ENCODE data around the gene C11orf91. TPM values are rescaled to one million over a fixed set of nuclear protein-coding genes. Genes with fewer than 3 reads are reported as not detected.
"Not testable (repeated sequence)": the region's sequence is repeated elsewhere in the genome, so short reads cannot be mapped to it uniquely, and the experiment has no call there.

Gene C11orf91
- total RNA-seq, 2 experiments from 2014 or later = not detected

GRCh38 chr11:33733980-33734379, 33.4 kb upstream of the C11orf91 start:
- ChIA-PET POLR2A (interaction anchor here (1.2 kb wide), 1 partner anchor 10 kb away, joined by 5 read pairs; no protein-coding TSS in a partner anchor), CTCF (interaction anchor here (0.9 to 1.1 kb wide), 3 partner anchors 9 to 18 kb away, joined by 3 to 5 read pairs (median 3); no protein-coding TSS in a partner anchor)
- Mint-ChIP-seq H3K4me3 (peak overlapping the region; percentile 4), H3K9me3 (no peaks in the 10 kb centered on the region), H3K27ac (no peak overlapping the region), H3K36me3 (peaks cover 11% of the 10 kb centered on the region), H3K27me3 (no peaks in the 10 kb centered on the region), H3K4me1 (ENCODE audit: low read depth) (peaks cover 55% of the 10 kb centered on the region)
- intact Hi-C loops (cut with micrococcal nuclease) = loop anchor here (2.0 to 10.0 kb wide), 3 partner anchors 39 to 569 kb away; partner anchors contain the start of genes CSTF3 and HIPK3
- DNase-seq = no peak

- no peak overlapping the region for H3K27ac Mint-ChIP-seq
These were observed 31.3 kb upstream of the C11orf91 start for GRCh38 chr11:33731723-33732531.

GRCh38 chr11:33730716-33731115, 30.1 kb upstream of the C11orf91 start:
- no peak for DNase-seq
- Mint-ChIP-seq H3K4me1 (ENCODE audit: low read depth) (peaks cover 53% of the 10 kb centered on the region), H3K27me3 (no peaks in the 10 kb centered on the region), H3K9me3 (no peaks in the 10 kb centered on the region), H3K4me3 (no peak overlapping the region), H3K27ac (no peak overlapping the region), H3K36me3 (peaks cover 14% of the 10 kb centered on the region)
- intact Hi-C loops (cut with micrococcal nuclease) = loop anchor here (10.0 kb wide), 2 partner anchors 476 to 566 kb away; partner anchors contain the start of genes CSTF3 and HIPK3
- POLR2A ChIA-PET = no interaction called here
- CTCF ChIA-PET = no interaction called here

More at GRCh38 chr11:33731723-33732531, 31.3 kb upstream of the C11orf91 start:
- peaks cover 49% of the 10 kb centered on the region for H3K4me1 Mint-ChIP-seq (ENCODE audit: low read depth)
- ChIA-PET CTCF (interaction anchor here (1.0 to 1.5 kb wide), 4 partner anchors 10 to 30 kb away, joined by 3 to 7 read pairs (median 4); no protein-coding TSS in a partner anchor), POLR2A (interaction anchor here (1.0 to 1.6 kb wide), 3 partner anchors 9 to 30 kb away, joined by 3 to 5 read pairs (median 4); no protein-coding TSS in a partner anchor)
- DNase-seq = peak; percentile 66
- peaks cover 14% of the 10 kb centered on the region for H3K36me3 Mint-ChIP-seq
- no peaks in the 10 kb centered on the region for H3K9me3 Mint-ChIP-seq
- intact Hi-C loops (cut with micrococcal nuclease) = loop anchor here (1.0 to 10.0 kb wide), 3 partner anchors 10 to 567 kb away; partner anchors contain the start of genes CSTF3 and HIPK3
- H3K27me3 Mint-ChIP-seq = no peaks in the 10 kb centered on the region
- no peak overlapping the region for H3K4me3 Mint-ChIP-seq

- Mint-ChIP-seq H3K4me1 (ENCODE audit: low read depth) (peaks cover 47% of the 10 kb centered on the region), H3K36me3 (peaks cover 11% of the 10 kb centered on the region)
- H3K27ac Mint-ChIP-seq; POLR2A ChIA-PET; H3K4me3 Mint-ChIP-seq; intact Hi-C loops (cut with micrococcal nuclease); H3K9me3 Mint-ChIP-seq; H3K27me3 Mint-ChIP-seq; CTCF ChIA-PET; DNase-seq: not testable (repeated sequence)
These were observed 28.5 kb upstream of the C11orf91 start for GRCh38 chr11:33729072-33729664.

- POLR2A ChIA-PET; DNase-seq; CTCF ChIA-PET; H3K9me3 Mint-ChIP-seq; H3K4me3 Mint-ChIP-seq; H3K27me3 Mint-ChIP-seq; H3K36me3 Mint-ChIP-seq; intact Hi-C loops (cut with micrococcal nuclease); H3K27ac Mint-ChIP-seq: not testable (repeated sequence)
- peaks cover 52% of the 10 kb centered on the region for H3K4me1 Mint-ChIP-seq (ENCODE audit: low read depth)
These were observed 26.9 kb upstream of the C11orf91 start for GRCh38 chr11:33727539-33727938.

GRCh38 chr11:33725496-33725895, 24.9 kb upstream of the C11orf91 start:
- no peak for DNase-seq
- peaks cover 21% of the 10 kb centered on the region for H3K36me3 Mint-ChIP-seq
- POLR2A ChIA-PET = no interaction called here
- no peaks in the 10 kb centered on the region for H3K9me3 Mint-ChIP-seq
- H3K27ac Mint-ChIP-seq = no peak overlapping the region
- CTCF ChIA-PET = interaction anchor here (1.3 to 1.8 kb wide), 2 partner anchors 17 kb away, joined by 4 to 6 read pairs; no protein-coding TSS in a partner anchor
- no peaks in the 10 kb centered on the region for H3K27me3 Mint-ChIP-seq
- peaks cover 49% of the 10 kb centered on the region for H3K4me1 Mint-ChIP-seq (ENCODE audit: low read depth)
- H3K4me3 Mint-ChIP-seq = no peak overlapping the region
- intact Hi-C loops (cut with micrococcal nuclease) = no loop called here

- no peak for DNase-seq
- ChIA-PET CTCF (interaction anchor here (1.2 to 1.8 kb wide), 2 partner anchors 9 to 18 kb away, joined by 3 to 6 read pairs; no protein-coding TSS in a partner anchor), POLR2A (interaction anchor here (1.1 kb wide), 1 partner anchor 9 kb away, joined by 5 read pairs; no protein-coding TSS in a partner anchor)
- Mint-ChIP-seq H3K9me3 (no peaks in the 10 kb centered on the region), H3K36me3 (peaks cover 27% of the 10 kb centered on the region), H3K27me3 (no peaks in the 10 kb centered on the region), H3K4me1 (ENCODE audit: low read depth) (peaks cover 49% of the 10 kb centered on the region), H3K27ac (no peak overlapping the region), H3K4me3 (no peak overlapping the region)
- intact Hi-C loops (cut with micrococcal nuclease) = loop anchor here (5.0 kb wide), 1 partner anchor 48 kb away; the partner anchor contains the start of gene FBXO3
These were observed 24.0 kb upstream of the C11orf91 start for GRCh38 chr11:33724644-33725035.

- peak overlapping the region; percentile 81 for H3K27ac Mint-ChIP-seq
These were observed 22.7 kb upstream of the C11orf91 start for GRCh38 chr11:33723238-33723881.

GRCh38 chr11:33722590-33723234, 22.1 kb upstream of the C11orf91 start:
- H3K27ac Mint-ChIP-seq = peak overlapping the region; percentile 81
- POLR2A ChIA-PET = interaction anchor here (0.7 to 2.0 kb wide), 6 partner anchors 9 to 31 kb away, joined by 3 to 13 read pairs (median 4); partner anchors contain the start of gene CD59
- intact Hi-C loops (cut with micrococcal nuclease) = loop anchor here (1.0 to 5.0 kb wide), 3 partner anchors 10 to 50 kb away; partner anchors contain the start of gene FBXO3
- no peak overlapping the region for H3K4me3 Mint-ChIP-seq
- no peaks in the 10 kb centered on the region for H3K27me3 Mint-ChIP-seq
- peaks cover 46% of the 10 kb centered on the region for H3K4me1 Mint-ChIP-seq (ENCODE audit: low read depth)
- peak; percentile 82 for DNase-seq
- CTCF ChIA-PET = interaction anchor here (0.7 to 1.3 kb wide), 5 partner anchors 13 to 20 kb away, joined by 3 to 5 read pairs (median 4); no protein-coding TSS in a partner anchor
- peaks cover 27% of the 10 kb centered on the region for H3K36me3 Mint-ChIP-seq
- no peaks in the 10 kb centered on the region for H3K9me3 Mint-ChIP-seq

More at GRCh38 chr11:33723238-33723881, 22.7 kb upstream of the C11orf91 start:
- ChIA-PET CTCF (interaction anchor here (0.7 to 1.8 kb wide), 6 partner anchors 8 to 19 kb away, joined by 3 to 6 read pairs (median 4); no protein-coding TSS in a partner anchor), POLR2A (interaction anchor here (0.7 to 2.0 kb wide), 6 partner anchors 8 to 382 kb away, joined by 3 to 13 read pairs (median 5); partner anchors contain the start of gene CD59)
- intact Hi-C loops (cut with micrococcal nuclease) = loop anchor here (5.0 kb wide), 1 partner anchor 49 kb away; the partner anchor contains the start of gene FBXO3
- no peaks in the 10 kb centered on the region for H3K9me3 Mint-ChIP-seq
- no peak overlapping the region for H3K4me3 Mint-ChIP-seq
- DNase-seq = peak; percentile 25
- H3K27me3 Mint-ChIP-seq = no peaks in the 10 kb centered on the region
- peaks cover 46% of the 10 kb centered on the region for H3K4me1 Mint-ChIP-seq (ENCODE audit: low read depth)
- peaks cover 30% of the 10 kb centered on the region for H3K36me3 Mint-ChIP-seq

- ChIA-PET POLR2A (interaction anchor here (0.7 to 2.0 kb wide), 5 partner anchors 11 to 31 kb away, joined by 3 to 13 read pairs (median 4); partner anchors contain the start of gene CD59), CTCF (interaction anchor here (0.9 to 1.3 kb wide), 3 partner anchors 12 to 21 kb away, joined by 3 to 5 read pairs (median 4); no protein-coding TSS in a partner anchor)
- intact Hi-C loops (cut with micrococcal nuclease) = loop anchor here (1.0 to 5.0 kb wide), 3 partner anchors 10 to 50 kb away; partner anchors contain the start of gene FBXO3
- Mint-ChIP-seq H3K4me1 (ENCODE audit: low read depth) (peaks cover 46% of the 10 kb centered on the region), H3K9me3 (no peaks in the 10 kb centered on the region), H3K27me3 (no peaks in the 10 kb centered on the region), H3K27ac (no peak overlapping the region), H3K36me3 (peaks cover 27% of the 10 kb centered on the region), H3K4me3 (no peak overlapping the region)
- no peak for DNase-seq
These were observed 21.4 kb upstream of the C11orf91 start for GRCh38 chr11:33721984-33722383.
